CD4-positive, alpha-beta T cell (primary cell): Measurements from ENCODE around the gene MAGI1. TPM values are rescaled to one million over a fixed set of nuclear protein-coding genes. Genes with fewer than 3 reads are reported as not detected.

Experiments
- ATAC-seq: fragments of 200-7000 bp; cut with Tn5 transposase; one replicate; pipeline ENCODE4 v1.10.0; 2022; ENCODE audit warnings: mild to moderate bottlenecking; ENCODE audit not compliant: poor library complexity
- CTCF ChIA-PET: fragments of 350-600 bp; sonication (Branson Sonifier 250); formaldehyde crosslinking; loops from one replicate; lab custom pipeline; 2021; ENCODE audit warnings: antibody characterized with exemption, inconsistent platforms; lab: Charles Lee
- POLR2A ChIA-PET: fragments of 350-600 bp; sonication (Branson Sonifier 250); formaldehyde crosslinking; loops from one replicate; lab custom pipeline; 2021; ENCODE audit warnings: antibody characterized with exemption, inconsistent platforms; lab: Charles Lee
- DNase-seq, 14 experiments: peaks; one replicate each; pipeline ENCODE4 v3.0.0-alpha.2; 2013 to 2020; ENCODE audit warnings: mixed read lengths in 2 of 14
- H3K27ac ChIP-seq, 2 donors: one replicate each; pipeline versions ENCODE4 v1.5.1 to v1.7.0; 2013; ENCODE audit warnings: low read length in 2 of 2, low read depth in 1 of 2, mild to moderate bottlenecking in 1 of 2
- H3K27me3 ChIP-seq, 2 experiments: 1 replicate in 1 of 2; 2 replicates in 1 of 2; pipeline versions ENCODE4 v1.6.1 to v1.7.0; 2013; ENCODE audit warnings: low read length in 2 of 2, control low read depth in 1 of 2, mild to moderate bottlenecking in 1 of 2, moderate library complexity in 1 of 2; ENCODE audit not compliant: insufficient read depth in 2 of 2, control insufficient read depth in 1 of 2
- H3K36me3 ChIP-seq: one replicate; pipeline ENCODE4 v1.6.1; 2013; ENCODE audit warnings: low read length, control low read depth; ENCODE audit not compliant: insufficient read depth
- H3K4me1 ChIP-seq: one replicate; pipeline ENCODE4 v1.6.1; 2013; ENCODE audit warnings: low read length, control low read depth; ENCODE audit not compliant: insufficient read depth
- H3K4me3 ChIP-seq: one replicate; pipeline ENCODE4 v1.5.1; 2013; ENCODE audit warnings: mild to moderate bottlenecking, low read length, moderate library complexity
- H3K9me3 ChIP-seq, 2 experiments: 1 replicate in 1 of 2; 2 replicates in 1 of 2; pipeline versions ENCODE4 v1.6.1 to v1.7.0; 2013; ENCODE audit warnings: low read length in 2 of 2, mild to moderate bottlenecking in 2 of 2, control low read depth in 1 of 2, moderate library complexity in 1 of 2; ENCODE audit not compliant: control insufficient read depth in 1 of 2, insufficient read depth in 1 of 2
- H3K27ac Mint-ChIP-seq: one replicate; pipeline ENCODE4 v1.8.0; 2020; ENCODE audit warnings: mixed read lengths
- H3K27me3 Mint-ChIP-seq: one replicate; pipeline ENCODE4 v1.8.0; 2021; ENCODE audit warnings: mixed read lengths
- H3K36me3 Mint-ChIP-seq: one replicate; pipeline ENCODE4 v1.8.0; 2021; ENCODE audit warnings: low read depth, mixed read lengths
- H3K4me1 Mint-ChIP-seq: one replicate; pipeline ENCODE4 v1.8.0; 2021; ENCODE audit warnings: low read depth, mixed read lengths
- H3K4me3 Mint-ChIP-seq: one replicate; pipeline ENCODE4 v1.8.0; 2020; ENCODE audit warnings: mild to moderate bottlenecking, mixed read lengths
- H3K9me3 Mint-ChIP-seq: one replicate; pipeline ENCODE4 v1.8.0; 2020; ENCODE audit warnings: mixed read lengths
- CTCF ChIP-seq: fragments of 200-600 bp; IDR thresholded peaks from one replicate; pipeline ENCODE4 v1.8.0; 2022; ENCODE audit warnings: antibody characterized with exemption, mild to moderate bottlenecking
- intact Hi-C, 2 experiments: fragments of 100-400 bp; cut with DNase I in 1 of 2; cut with micrococcal nuclease in 1 of 2; formaldehyde crosslinking; loops; one replicate each; pipeline versions ENCODE4 v1.15.1 to v1.9.0; 2023 to 2025; cut with DNase I, micrococcal nuclease
- total RNA-seq, 174 experiments: library from RNA in 2 of 174; stranded (reverse) in 2 of 174; gene quantifications; one replicate each; pipeline ENCODE4 v1.2.3 and lab custom pipeline; 2021 to 2026

Gene MAGI1
- total RNA-seq, 2 experiments from 2014 or later: not detected

- no peaks in the 10 kb centered on the region for H3K27me3 ChIP-seq
- ATAC-seq (no peak), DNase-seq (no peak)
- ChIA-PET CTCF (no interaction called here), POLR2A (no interaction called here)
- no peak for TF ChIP-seq CTCF
- H3K27me3 Mint-ChIP-seq: no peaks in the 10 kb centered on the region
- no peaks in the 10 kb centered on the region for H3K4me1 ChIP-seq
- no peak overlapping the region for H3K27ac ChIP-seq
- H3K9me3 Mint-ChIP-seq: peaks cover 1% of the 10 kb centered on the region
- no peaks in the 10 kb centered on the region for H3K36me3 ChIP-seq
- intact Hi-C loops: no loop called here
- H3K4me3 Mint-ChIP-seq: no peak overlapping the region
- H3K9me3 ChIP-seq: no peaks in the 10 kb centered on the region
- no peak overlapping the region for H3K4me3 ChIP-seq
- H3K4me1 Mint-ChIP-seq: no peaks in the 10 kb centered on the region
- H3K36me3 Mint-ChIP-seq: no peaks in the 10 kb centered on the region
- H3K27ac Mint-ChIP-seq: no peak overlapping the region
Measured at GRCh38 chr3:65526656-65527055, 512.1 kb downstream of the MAGI1 start.

DNA sequence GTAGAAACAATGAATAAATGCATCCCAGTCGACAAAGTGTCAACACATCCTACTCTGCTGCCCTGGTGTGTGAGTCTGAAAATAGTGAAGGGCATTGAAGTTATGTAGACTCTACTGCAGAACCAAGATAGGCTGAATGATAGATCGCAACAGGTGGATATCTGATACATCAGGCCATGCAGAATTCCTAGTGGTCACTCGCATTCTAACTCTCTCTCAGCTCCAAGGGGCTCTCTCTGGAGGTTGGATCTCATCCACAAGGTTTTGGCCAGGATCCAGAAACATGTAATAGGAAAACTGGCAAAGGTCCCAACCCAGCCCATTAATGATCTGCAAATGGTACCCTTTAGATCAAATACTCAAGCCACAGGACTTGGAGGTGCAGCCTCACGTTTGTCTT is 514.1 kb downstream of the MAGI1 start:
- Mint-ChIP-seq H3K4me1 (no peaks in the 10 kb centered on the region), H3K27ac (no peak overlapping the region), H3K9me3 (peaks cover 1% of the 10 kb centered on the region), H3K4me3 (no peak overlapping the region), H3K36me3 (no peaks in the 10 kb centered on the region), H3K27me3 (no peaks in the 10 kb centered on the region)
- no peak for DNase-seq
- no peak overlapping the region for H3K4me3 ChIP-seq
- H3K27ac ChIP-seq: no peak overlapping the region
- H3K27me3 ChIP-seq: no peaks in the 10 kb centered on the region
- no peak for TF ChIP-seq CTCF
- H3K36me3 ChIP-seq: no peaks in the 10 kb centered on the region
- ChIA-PET CTCF (no interaction called here), POLR2A (no interaction called here)
- H3K9me3 ChIP-seq: no peaks in the 10 kb centered on the region
- intact Hi-C loops: no loop called here
- no peak for ATAC-seq
- no peaks in the 10 kb centered on the region for H3K4me1 ChIP-seq

DNA sequence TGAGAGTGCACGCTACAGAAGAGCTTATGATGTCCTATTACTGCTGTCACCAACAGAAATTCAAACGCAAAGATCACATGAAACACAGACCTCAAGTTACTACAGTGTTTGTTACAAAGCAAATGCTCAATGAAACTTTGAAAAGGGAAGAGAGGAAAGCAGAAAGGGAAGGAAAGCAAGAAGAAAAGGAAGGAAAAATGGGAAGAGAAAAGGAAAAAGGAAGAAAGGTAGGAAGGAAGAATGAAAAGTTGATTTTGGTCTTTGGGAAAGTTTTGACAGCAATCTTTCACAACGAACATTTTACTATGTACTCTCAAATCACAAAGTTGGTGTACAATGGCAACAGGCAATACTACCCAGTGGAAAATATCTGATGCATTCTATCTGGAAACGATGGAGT is 514.8 kb downstream of the MAGI1 start:
- no peak for ATAC-seq
- H3K27me3 Mint-ChIP-seq: no peaks in the 10 kb centered on the region
- H3K27ac ChIP-seq: no peak overlapping the region
- H3K27me3 ChIP-seq: no peaks in the 10 kb centered on the region
- no peaks in the 10 kb centered on the region for H3K4me1 ChIP-seq
- DNase-seq: no peak
- no peak overlapping the region for H3K27ac Mint-ChIP-seq
- H3K36me3 Mint-ChIP-seq: no peaks in the 10 kb centered on the region
- H3K4me3 ChIP-seq: no peak overlapping the region
- peaks cover 1% of the 10 kb centered on the region for H3K9me3 Mint-ChIP-seq
- H3K36me3 ChIP-seq: no peaks in the 10 kb centered on the region
- ChIA-PET CTCF (no interaction called here), POLR2A (no interaction called here)
- H3K4me3 Mint-ChIP-seq: no peak overlapping the region
- no peaks in the 10 kb centered on the region for H3K9me3 ChIP-seq
- TF ChIP-seq CTCF: no peak
- intact Hi-C loops: no loop called here
- no peaks in the 10 kb centered on the region for H3K4me1 Mint-ChIP-seq
